Measurements from ENCODE around the gene SENP7.

DNA sequence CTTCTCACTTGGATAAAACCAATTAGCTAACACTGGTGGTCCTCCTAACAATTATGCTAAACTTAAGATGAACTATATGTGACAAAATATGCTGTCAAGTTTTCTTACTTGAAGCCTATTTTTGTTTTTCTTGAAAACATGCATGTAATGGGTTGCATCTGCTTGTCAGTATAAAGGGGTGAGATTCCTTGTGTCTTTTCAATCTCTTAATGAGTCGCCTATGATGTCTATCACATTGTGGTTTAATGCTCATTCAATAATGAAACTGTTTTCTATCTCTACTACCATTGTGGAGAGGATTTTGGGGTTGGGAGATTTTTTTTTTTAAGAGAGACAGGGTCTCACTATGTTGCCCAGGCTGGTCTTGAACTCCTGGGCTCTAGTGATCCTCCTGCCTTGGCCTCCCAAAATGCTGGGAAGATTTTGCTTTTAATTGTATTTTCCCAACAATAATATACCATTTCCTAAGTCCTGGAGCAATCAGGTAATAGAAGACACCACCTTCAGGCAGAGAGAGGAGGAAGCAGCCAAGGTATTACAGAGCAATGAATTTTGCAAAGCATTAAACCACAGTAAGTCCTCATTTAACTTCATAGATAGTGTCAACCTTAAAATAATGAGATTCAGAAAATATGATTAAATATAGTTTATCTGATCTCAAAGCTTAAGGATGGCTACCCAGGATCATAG, 31.3 kb upstream of the SENP7 start:
- TF ChIP-seq POLR2A (IDR thresholded peaks at IDR 0.05) = no peak
- TF ChIP-seq, protein P1, sequence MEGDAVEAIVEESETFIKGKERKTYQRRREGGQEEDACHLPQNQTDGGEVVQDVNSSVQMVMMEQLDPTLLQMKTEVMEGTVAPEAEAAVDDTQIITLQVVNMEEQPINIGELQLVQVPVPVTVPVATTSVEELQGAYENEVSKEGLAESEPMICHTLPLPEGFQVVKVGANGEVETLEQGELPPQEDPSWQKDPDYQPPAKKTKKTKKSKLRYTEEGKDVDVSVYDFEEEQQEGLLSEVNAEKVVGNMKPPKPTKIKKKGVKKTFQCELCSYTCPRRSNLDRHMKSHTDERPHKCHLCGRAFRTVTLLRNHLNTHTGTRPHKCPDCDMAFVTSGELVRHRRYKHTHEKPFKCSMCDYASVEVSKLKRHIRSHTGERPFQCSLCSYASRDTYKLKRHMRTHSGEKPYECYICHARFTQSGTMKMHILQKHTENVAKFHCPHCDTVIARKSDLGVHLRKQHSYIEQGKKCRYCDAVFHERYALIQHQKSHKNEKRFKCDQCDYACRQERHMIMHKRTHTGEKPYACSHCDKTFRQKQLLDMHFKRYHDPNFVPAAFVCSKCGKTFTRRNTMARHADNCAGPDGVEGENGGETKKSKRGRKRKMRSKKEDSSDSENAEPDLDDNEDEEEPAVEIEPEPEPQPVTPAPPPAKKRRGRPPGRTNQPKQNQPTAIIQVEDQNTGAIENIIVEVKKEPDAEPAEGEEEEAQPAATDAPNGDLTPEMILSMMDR (IDR thresholded peaks at IDR 0.05) = no peak
- TF ChIP-seq POLR2AphosphoS5 (IDR thresholded peaks at IDR 0.05) = no peak

Data from breast epithelium (tissue), 3 donors.